Type B pancreatic cell (in vitro differentiated cells): Measurements from ENCODE around the gene STEAP4. TPM values are rescaled to one million over a fixed set of nuclear protein-coding genes. Genes with fewer than 3 reads are reported as not detected.

Source experiments
- DNase-seq: peaks from one replicate; pipeline ENCODE4 v3.0.0; 2021; ENCODE audit warnings: mixed read lengths; ENCODE audit not compliant: unreplicated experiment; ENCODE audit errors: extremely low spot score
- H3K27ac Mint-ChIP-seq: 2 replicates; pipeline ENCODE4 v1.8.0; 2021; ENCODE audit warnings: mild to moderate bottlenecking, mixed read lengths
- H3K27me3 Mint-ChIP-seq: 2 replicates; pipeline ENCODE4 v1.8.0; 2021; ENCODE audit warnings: mixed read lengths
- H3K36me3 Mint-ChIP-seq: 2 replicates; pipeline ENCODE4 v1.8.0; 2021; ENCODE audit warnings: mixed read lengths
- H3K4me1 Mint-ChIP-seq: one replicate; pipeline ENCODE4 v1.8.0; 2021; ENCODE audit warnings: mixed read lengths; ENCODE audit not compliant: unreplicated experiment
- H3K4me3 Mint-ChIP-seq: 2 replicates; pipeline ENCODE4 v1.8.0; 2021; ENCODE audit warnings: mild to moderate bottlenecking, mixed read lengths
- H3K9me3 Mint-ChIP-seq: 2 replicates; pipeline ENCODE4 v1.8.0; 2021; ENCODE audit warnings: mixed read lengths
- CTCF ChIP-seq: fragments of 200-600 bp; sonication (generic); conservative IDR thresholded peaks from 2 replicates; pipeline ENCODE4 v1.5.0; 2021; ENCODE audit warnings: antibody characterized with exemption, mild to moderate bottlenecking
- total RNA-seq: library from RNA; stranded (reverse); gene quantifications from 2 replicates; pipeline ENCODE4 v1.2.1, GENCODE V29; 2021; ENCODE audit warnings: low replicate concordance

Gene STEAP4
- total RNA-seq, 1 donor from 2014 or later: 1.2 TPM

DNA sequence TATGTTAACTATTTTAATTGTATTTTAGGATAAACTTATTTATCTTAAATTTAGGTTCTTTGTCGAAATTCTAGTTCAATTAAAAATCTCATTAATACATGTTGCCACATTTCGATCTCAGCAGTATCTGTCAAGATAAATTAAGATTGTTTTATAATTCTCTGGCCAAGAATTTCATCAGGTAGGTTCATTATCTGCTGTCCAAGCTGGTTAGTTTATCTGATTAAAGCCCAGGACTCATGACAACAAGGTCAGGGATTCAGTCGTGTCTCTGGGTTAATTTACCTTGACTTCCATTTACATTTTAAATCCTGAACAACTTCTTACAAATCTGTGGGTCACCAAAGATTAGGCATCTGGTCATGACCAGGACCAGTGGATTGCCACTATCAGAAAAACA, 7.6 kb downstream of the STEAP4 start:
- no peak for DNase-seq
- no peak overlapping the region for H3K27ac Mint-ChIP-seq
- H3K27me3 Mint-ChIP-seq: peaks cover 5% of the 10 kb centered on the region
- no peak for TF ChIP-seq CTCF
- H3K36me3 Mint-ChIP-seq: no peaks in the 10 kb centered on the region
- H3K4me1 Mint-ChIP-seq: no peaks in the 10 kb centered on the region
- no peaks in the 10 kb centered on the region for H3K9me3 Mint-ChIP-seq
- H3K4me3 Mint-ChIP-seq: no peak overlapping the region

- DNase-seq: no peak
- H3K4me1 Mint-ChIP-seq: peaks cover 3% of the 10 kb centered on the region
- no peaks in the 10 kb centered on the region for H3K27me3 Mint-ChIP-seq
- H3K4me3 Mint-ChIP-seq: no peak overlapping the region
- no peak overlapping the region for H3K27ac Mint-ChIP-seq
- peaks cover 4% of the 10 kb centered on the region for H3K9me3 Mint-ChIP-seq
- no peaks in the 10 kb centered on the region for H3K36me3 Mint-ChIP-seq
- no peak for TF ChIP-seq CTCF
Observed at GRCh38 chr7:88293866-88294265, 12.8 kb downstream of the STEAP4 start.

GRCh38 chr7:88291398-88292173, 15.1 kb downstream of the STEAP4 start:
- H3K27me3 Mint-ChIP-seq: no peaks in the 10 kb centered on the region
- no peak for TF ChIP-seq CTCF
- H3K9me3 Mint-ChIP-seq: peaks cover 4% of the 10 kb centered on the region
- H3K27ac Mint-ChIP-seq: peak overlapping the region; percentile 96
- peaks cover 3% of the 10 kb centered on the region for H3K4me1 Mint-ChIP-seq
- no peaks in the 10 kb centered on the region for H3K36me3 Mint-ChIP-seq
- H3K4me3 Mint-ChIP-seq: peak overlapping the region; percentile 58
- no peak for DNase-seq

- Mint-ChIP-seq H3K36me3 (no peaks in the 10 kb centered on the region), H3K4me1 (peaks cover 3% of the 10 kb centered on the region), H3K27ac (peak overlapping the region; percentile 60), H3K27me3 (no peaks in the 10 kb centered on the region), H3K9me3 (peaks cover 4% of the 10 kb centered on the region), H3K4me3 (no peak overlapping the region)
- DNase-seq: no peak
- TF ChIP-seq CTCF: no peak
Observed at GRCh38 chr7:88290491-88290890, 16.2 kb downstream of the STEAP4 start.

GRCh38 chr7:88289564-88290025, 17.1 kb downstream of the STEAP4 start:
- Mint-ChIP-seq H3K4me3 (no peak overlapping the region), H3K27ac (peak overlapping the region; percentile 34), H3K36me3 (no peaks in the 10 kb centered on the region), H3K9me3 (peaks cover 4% of the 10 kb centered on the region), H3K4me1 (peaks cover 3% of the 10 kb centered on the region), H3K27me3 (no peaks in the 10 kb centered on the region)
- TF ChIP-seq CTCF: no peak
- DNase-seq: no peak
